Neural cell (in vitro differentiated cells): ENCODE data around the gene WASHC3. TPM values are rescaled to one million over a fixed set of nuclear protein-coding genes. Genes with fewer than 3 reads are reported as not detected.

Experiments
- H2AFZ ChIP-seq: fragments of 200-600, 300-800 bp; sonication (generic), shearing (Covaris generic); 2 replicates; pipeline ENCODE4 v1.6.0; 2014; ENCODE audit warnings: low read depth, mild to moderate bottlenecking, antibody characterized with exemption, low read length, moderate library complexity
- H3F3A ChIP-seq: fragments of 200-600 bp; shearing (Covaris generic); 2 replicates; pipeline ENCODE4 v1.6.1; 2016; ENCODE audit warnings: mild to moderate bottlenecking, moderate library complexity, mixed read lengths, antibody characterized with exemption, low read length; ENCODE audit not compliant: insufficient read depth, poor library complexity, severe bottlenecking
- H3K27ac ChIP-seq: fragments of 200-600, 300-800 bp; sonication (generic), shearing (Covaris generic); 2 replicates; pipeline ENCODE4 v1.5.1; 2014; ENCODE audit warnings: mild to moderate bottlenecking, low read length, moderate library complexity
- H3K27me3 ChIP-seq: fragments of 300-800, 200-600 bp; sonication (generic), shearing (Covaris generic); 2 replicates; pipeline ENCODE4 v1.6.0; 2014; ENCODE audit warnings: mild to moderate bottlenecking, low read depth, low read length, moderate library complexity; ENCODE audit not compliant: insufficient read depth
- H3K36me3 ChIP-seq: fragments of 300-800, 200-600 bp; sonication (generic), shearing (Covaris generic); 2 replicates; pipeline ENCODE4 v1.5.1; 2014; ENCODE audit warnings: mild to moderate bottlenecking, antibody characterized with exemption, low read length, moderate library complexity; ENCODE audit not compliant: insufficient read depth
- H3K4me2 ChIP-seq: fragments of 300-800, 200-600 bp; sonication (generic), shearing (Covaris generic); 2 replicates; pipeline ENCODE4 v1.6.0; 2014; ENCODE audit warnings: mild to moderate bottlenecking, low read length
- H3K4me3 ChIP-seq: fragments of 300-800, 200-600 bp; sonication (generic), shearing (Covaris generic); 2 replicates; pipeline ENCODE4 v1.5.1; 2014; ENCODE audit warnings: mild to moderate bottlenecking, low read length, moderate library complexity
- H3K79me2 ChIP-seq: fragments of 200-600 bp; shearing (Covaris generic); replicated peaks from 2 replicates; pipeline ENCODE4 v1.6.0; 2014; ENCODE audit warnings: mild to moderate bottlenecking, low read length, moderate library complexity; ENCODE audit not compliant: insufficient read depth
- H3K9ac ChIP-seq: fragments of 300-800, 200-600 bp; sonication (generic), shearing (Covaris generic); 2 replicates; pipeline ENCODE4 v1.6.1; 2016; ENCODE audit warnings: mild to moderate bottlenecking, low read length, mixed read lengths
- H3K9me2 ChIP-seq: fragments of 200-600 bp; shearing (Covaris generic); 2 replicates; pipeline ENCODE4 v1.6.1; 2016; ENCODE audit warnings: mild to moderate bottlenecking, low read length, mixed read lengths; ENCODE audit not compliant: insufficient read depth
- H3K9me3 ChIP-seq: fragments of 200-600, 300-800 bp; sonication (generic), shearing (Covaris generic); 2 replicates; pipeline ENCODE4 v1.6.1; 2016; ENCODE audit warnings: mild to moderate bottlenecking, mixed run types, low read length, moderate library complexity, mixed read lengths
- H4K20me1 ChIP-seq: fragments of 200-600 bp; shearing (Covaris generic); 2 replicates; pipeline ENCODE4 v1.6.1; 2016; ENCODE audit warnings: mild to moderate bottlenecking, mixed run types; ENCODE audit not compliant: insufficient read depth
- CTCF ChIP-seq: fragments of 450-650 bp; IDR thresholded peaks from 2 replicates; pipeline ENCODE4 v1.5.1; 2014; ENCODE audit warnings: antibody characterized with exemption, mild to moderate bottlenecking, moderate library complexity; ENCODE audit not compliant: poor library complexity, severe bottlenecking
- EP300 ChIP-seq: fragments of 450-650 bp; conservative IDR thresholded peaks from 2 replicates; pipeline ENCODE4 v1.6.1; 2014; ENCODE audit warnings: antibody characterized with exemption, mild to moderate bottlenecking, moderate library complexity; ENCODE audit not compliant: poor library complexity, severe bottlenecking
- EZH2 ChIP-seq: fragments of 200-600, 300-800 bp; shearing (Covaris generic), sonication (generic); IDR thresholded peaks from 2 replicates; pipeline ENCODE4 v1.6.1; 2014; ENCODE audit warnings: antibody characterized with exemption, low read length, borderline replicate concordance, mild to moderate bottlenecking; ENCODE audit not compliant: insufficient read depth, poor library complexity, severe bottlenecking
- MXI1 ChIP-seq: fragments of 450-650 bp; conservative IDR thresholded peaks from 2 replicates; pipeline ENCODE4 v1.6.1; 2014; ENCODE audit warnings: antibody characterized with exemption, mild to moderate bottlenecking; ENCODE audit not compliant: poor library complexity, severe bottlenecking
- POLR2AphosphoS5 ChIP-seq: IDR thresholded peaks from 2 replicates; pipeline ENCODE4 v1.6.1; 2012
- RAD21 ChIP-seq: fragments of 450-650 bp; conservative IDR thresholded peaks from 2 replicates; pipeline ENCODE4 v1.6.1; 2014; ENCODE audit warnings: antibody characterized with exemption, mild to moderate bottlenecking, moderate library complexity
- REST ChIP-seq: IDR thresholded peaks from 2 replicates; pipeline ENCODE4 v1.6.1; 2012; ENCODE audit warnings: borderline replicate concordance
- SMC3 ChIP-seq: fragments of 450-650 bp; conservative IDR thresholded peaks from 2 replicates; pipeline ENCODE4 v1.6.1; 2014; ENCODE audit warnings: antibody characterized with exemption, mild to moderate bottlenecking, moderate library complexity; ENCODE audit not compliant: poor library complexity
- TAF1 ChIP-seq: IDR thresholded peaks from 2 replicates; pipeline ENCODE4 v1.6.1; 2012; ENCODE audit warnings: low read depth
- polyA plus RNA-seq: library from polyadenylated mRNA; depleted of rRNA; stranded (reverse); fragments of >200 nt; gene quantifications from 2 replicates; pipeline ENCODE4 v1.2.3, GENCODE V29; 2014

Gene WASHC3
- polyA plus RNA-seq, 1 donor from 2014 or later = 65.9 TPM

GRCh38 chr12:102050660-102051430, 10.9 kb downstream of the WASHC3 start:
- H4K20me1 ChIP-seq = no peaks in the 10 kb centered on the region
- no peaks in the 10 kb centered on the region for H3K79me2 ChIP-seq
- no peak overlapping the region for H3K4me2 ChIP-seq
- H3K9me2 ChIP-seq = no peaks in the 10 kb centered on the region
- H3K4me3 ChIP-seq = no peak overlapping the region
- no peak overlapping the region for H3K9ac ChIP-seq
- H3K36me3 ChIP-seq = no peaks in the 10 kb centered on the region
- H2AFZ ChIP-seq = no peak overlapping the region
- no peaks in the 10 kb centered on the region for H3F3A ChIP-seq
- no peaks in the 10 kb centered on the region for H3K9me3 ChIP-seq
- H3K27ac ChIP-seq = no peak overlapping the region
- H3K27me3 ChIP-seq = no peaks in the 10 kb centered on the region
- TF ChIP-seq TAF1 (no peak), MXI1 (no peak), SMC3 (no peak), REST (no peak), EP300 (no peak), EZH2 (no peak), POLR2AphosphoS5 (no peak), RAD21 (no peak), CTCF (no peak)

- no peaks in the 10 kb centered on the region for H3K9me3 ChIP-seq
These were observed 17.9 kb downstream of the WASHC3 start for GRCh38 chr12:102043928-102044327.

More at GRCh38 chr12:102043928-102044327, 17.9 kb downstream of the WASHC3 start:
- no peaks in the 10 kb centered on the region for H3K36me3 ChIP-seq
- TF ChIP-seq TAF1 (no peak), RAD21 (no peak), EP300 (no peak), EZH2 (no peak), REST (no peak), POLR2AphosphoS5 (no peak), CTCF (no peak), SMC3 (no peak), MXI1 (no peak)
- no peaks in the 10 kb centered on the region for H4K20me1 ChIP-seq
- H3K4me3 ChIP-seq = no peak overlapping the region
- H3K27ac ChIP-seq = no peak overlapping the region
- H3K9ac ChIP-seq = no peak overlapping the region
- no peaks in the 10 kb centered on the region for H3F3A ChIP-seq
- H3K4me2 ChIP-seq = no peak overlapping the region
- no peaks in the 10 kb centered on the region for H3K79me2 ChIP-seq
- no peaks in the 10 kb centered on the region for H3K27me3 ChIP-seq
- no peak overlapping the region for H2AFZ ChIP-seq
- no peaks in the 10 kb centered on the region for H3K9me2 ChIP-seq
